GM23338 (cell line): ENCODE results near the gene SLC25A25. TPM values are rescaled to one million over a fixed set of nuclear protein-coding genes. Genes with fewer than 3 reads are reported as not detected.
A peak's percentile ranks its signal among the peaks of the same experiment; 100 is the strongest.
"Not testable (repeated sequence)": the region's sequence is repeated elsewhere in the genome, so short reads cannot be mapped to it uniquely, and the experiment has no call there.

Experiments
- ATAC-seq: fragments of 200-7000 bp; cut with Tn5 transposase; 3 replicates; pipeline ENCODE4 v1.9.1; 2020
- DNase-seq: peaks from one replicate; pipeline ENCODE4 v3.0.0-alpha.2; 2015; ENCODE audit warnings: low spot score
- H2AFZ ChIP-seq: fragments of 200-600 bp; sonication (generic); 2 replicates; pipeline ENCODE4 v1.8.0; 2016; ENCODE audit warnings: antibody characterized with exemption, mild to moderate bottlenecking, moderate library complexity
- H3F3A ChIP-seq: fragments of 200-600 bp; sonication (generic); replicated peaks from 2 replicates; pipeline ENCODE4 v1.8.0; 2017; ENCODE audit warnings: antibody characterized with exemption, mixed run types, low read depth
- H3K27ac ChIP-seq: fragments of 200-600 bp; sonication (generic); 2 replicates; pipeline ENCODE4 v1.6.1; 2016; ENCODE audit warnings: low read depth
- H3K27me3 ChIP-seq: fragments of 200-600 bp; sonication (generic); 2 replicates; pipeline ENCODE4 v1.8.0; 2016; ENCODE audit warnings: mild to moderate bottlenecking, mixed run types, moderate library complexity; ENCODE audit not compliant: insufficient read depth
- H3K36me3 ChIP-seq: fragments of 200-600 bp; sonication (generic); 2 replicates; pipeline ENCODE4 v1.8.0; 2016; ENCODE audit warnings: mild to moderate bottlenecking; ENCODE audit not compliant: insufficient read depth
- H3K4me1 ChIP-seq: fragments of 200-600 bp; sonication (generic); 2 replicates; pipeline ENCODE4 v1.8.0; 2016; ENCODE audit warnings: mild to moderate bottlenecking, moderate library complexity; ENCODE audit not compliant: insufficient read depth
- H3K4me2 ChIP-seq: fragments of 200-600 bp; sonication (generic); 2 replicates; pipeline ENCODE4 v1.7.1; 2017; ENCODE audit warnings: mixed run types
- H3K4me3 ChIP-seq: fragments of 200-600 bp; sonication (generic); 2 replicates; pipeline ENCODE4 v1.6.1; 2016; ENCODE audit warnings: mixed run types
- H3K79me2 ChIP-seq: fragments of 200-600 bp; sonication (generic); replicated peaks from 2 replicates; pipeline ENCODE4 v1.8.0; 2017; ENCODE audit warnings: mild to moderate bottlenecking; ENCODE audit not compliant: insufficient read depth
- H3K9me2 ChIP-seq: fragments of 200-600 bp; sonication (generic); 2 replicates; pipeline ENCODE4 v1.8.0; 2017; ENCODE audit not compliant: insufficient read depth
- H4K20me1 ChIP-seq: fragments of 200-600 bp; sonication (generic); replicated peaks from 2 replicates; pipeline ENCODE4 v1.8.0; 2017; ENCODE audit warnings: mild to moderate bottlenecking; ENCODE audit not compliant: insufficient read depth
- H3K27ac Mint-ChIP-seq: 2 replicates; pipeline ENCODE4 v1.8.0; 2020; ENCODE audit warnings: inconsistent platforms, mild to moderate bottlenecking, moderate library complexity, mixed read lengths
- H3K27me3 Mint-ChIP-seq: 3 replicates; pipeline ENCODE4 v1.8.0; 2022; ENCODE audit warnings: low read depth, mild to moderate bottlenecking, moderate library complexity, mixed read lengths, inconsistent platforms; ENCODE audit not compliant: insufficient read depth, poor library complexity
- H3K36me3 Mint-ChIP-seq: 3 replicates; pipeline ENCODE4 v1.8.0; 2021; ENCODE audit warnings: low read depth, mild to moderate bottlenecking, inconsistent platforms, moderate library complexity, mixed read lengths
- H3K4me1 Mint-ChIP-seq: 3 replicates; pipeline ENCODE4 v1.8.0; 2020; ENCODE audit warnings: mild to moderate bottlenecking, inconsistent platforms, mixed read lengths
- H3K4me3 Mint-ChIP-seq: 3 replicates; pipeline ENCODE4 v1.8.0; 2021; ENCODE audit warnings: moderate library complexity, mild to moderate bottlenecking, inconsistent platforms, mixed read lengths
- H3K9me3 Mint-ChIP-seq: 3 replicates; pipeline ENCODE4 v1.8.0; 2020; ENCODE audit warnings: moderate library complexity, mild to moderate bottlenecking, inconsistent platforms, mixed read lengths
- ETS1 ChIP-seq: IDR thresholded peaks from 2 replicates; pipeline ENCODE4 v1.6.1; 2016; ENCODE audit warnings: antibody characterized with exemption
- EZH2 ChIP-seq: fragments of 200-600 bp; sonication (generic); IDR thresholded peaks from one replicate; pipeline ENCODE4 v1.8.0; 2017; ENCODE audit warnings: antibody characterized with exemption, mild to moderate bottlenecking, low read depth; ENCODE audit not compliant: unreplicated experiment
- EZH2phosphoT487 ChIP-seq: fragments of 200-600 bp; sonication (generic); IDR thresholded peaks from one replicate; pipeline ENCODE4 v1.8.1; 2018; ENCODE audit warnings: antibody characterized with exemption; ENCODE audit not compliant: unreplicated experiment
- JUNB ChIP-seq: IDR thresholded peaks from one replicate; pipeline ENCODE4 v1.6.1; 2016; ENCODE audit warnings: antibody characterized with exemption; ENCODE audit not compliant: unreplicated experiment
- NANOG ChIP-seq: IDR thresholded peaks from 2 replicates; pipeline ENCODE4 v1.6.1; 2016; ENCODE audit warnings: antibody characterized with exemption, borderline replicate concordance
- POLR2AphosphoS5 ChIP-seq: IDR thresholded peaks from 2 replicates; pipeline ENCODE4 v1.6.1; 2016; ENCODE audit warnings: antibody characterized with exemption, low read depth
- STAT1 ChIP-seq: IDR thresholded peaks from one replicate; pipeline ENCODE4 v1.6.1; 2016; ENCODE audit warnings: antibody characterized with exemption; ENCODE audit not compliant: unreplicated experiment
- ZNF114 ChIP-seq: fragments of 250-450 bp; sonication (Bioruptor Pico); IDR thresholded peaks from 2 replicates; pipeline ENCODE4 v1.5.0; 2020; ENCODE audit warnings: mild to moderate bottlenecking, moderate library complexity
- polyA plus RNA-seq: library from polyadenylated mRNA; unstranded; fragments of >200 nt; fragmentation: Nextera tagmentation; extraction: Ambion mirVana; gene quantifications from 2 replicates; pipeline ENCODE4 v1.2.1, GENCODE V29; 2016
- total RNA-seq: library from RNA; depleted of rRNA; stranded (reverse); fragments of >200 nt; shearing (Covaris generic); gene quantifications from 2 replicates; pipeline ENCODE4 v1.2.3, GENCODE V29; 2014
- TF ChIP-seq, protein P1 (sequence below): IDR thresholded peaks from one replicate; pipeline ENCODE4 v1.6.1; 2018; ENCODE audit warnings: antibody characterized with exemption; ENCODE audit not compliant: unreplicated experiment

Gene SLC25A25
- total and polyA plus RNA-seq, 2 experiments from 2014 or later: 7.1 to 27.0 TPM

GRCh38 chr9:128023671-128024070 lies 44.4 kb upstream of the SLC25A25 start:
- H3K27ac Mint-ChIP-seq: not testable (repeated sequence)

GRCh38 chr9:128024761-128025308 lies 43.2 kb upstream of the SLC25A25 start:
- H3K36me3 ChIP-seq: no peaks in the 10 kb centered on the region
- Mint-ChIP-seq H3K4me1 (peaks cover 4% of the 10 kb centered on the region; the same call in 2 of the 3 replicates), H3K36me3 (no peaks in the 10 kb centered on the region), H3K27me3 (peaks cover 8% of the 10 kb centered on the region), H3K27ac (no peak overlapping the region), H3K9me3 (no peaks in the 10 kb centered on the region; the same call in 2 of the 3 replicates), H3K4me3 (no peak overlapping the region)
- no peaks in the 10 kb centered on the region for H3K79me2 ChIP-seq
- TF ChIP-seq ETS1: no peak
- TF ChIP-seq JUNB: no peak
- no peak for TF ChIP-seq NANOG
- no peak overlapping the region for H3K4me2 ChIP-seq
- H4K20me1 ChIP-seq: no peaks in the 10 kb centered on the region
- ATAC-seq (no peak), DNase-seq (peak; percentile 25)
- H3F3A ChIP-seq: no peaks in the 10 kb centered on the region
- H3K27me3 ChIP-seq: no peaks in the 10 kb centered on the region
- no peaks in the 10 kb centered on the region for H3K9me2 ChIP-seq
- H3K4me1 ChIP-seq: no peaks in the 10 kb centered on the region
- no peak overlapping the region for H3K4me3 ChIP-seq
- H3K27ac ChIP-seq: no peak overlapping the region
- 0 out of 2 replicates have a peak overlapping the region, but pooled peaks have one; percentile 38 for H2AFZ ChIP-seq

More at GRCh38 chr9:128023671-128024070, 44.4 kb upstream of the SLC25A25 start:
- H3K9me2 ChIP-seq, H3K27me3 Mint-ChIP-seq, H3K36me3 ChIP-seq, H3K4me1 Mint-ChIP-seq, H2AFZ ChIP-seq, H3K4me2 ChIP-seq, H3F3A ChIP-seq, H3K79me2 ChIP-seq, H3K27me3 ChIP-seq, H3K27ac ChIP-seq, H3K4me3 Mint-ChIP-seq, H3K4me3 ChIP-seq, ATAC-seq, H3K36me3 Mint-ChIP-seq, H3K4me1 ChIP-seq, H3K9me3 Mint-ChIP-seq, H4K20me1 ChIP-seq, DNase-seq: not testable (repeated sequence)

GRCh38 chr9:128025736-128026135 lies 42.3 kb upstream of the SLC25A25 start:
- H3K4me1 Mint-ChIP-seq: peaks cover 4% of the 10 kb centered on the region; the same call in 2 of the 3 replicates
- ATAC-seq: no peak
- H3K9me2 ChIP-seq: no peaks in the 10 kb centered on the region
- DNase-seq: no peak
- no peaks in the 10 kb centered on the region for H3K27me3 ChIP-seq
- no peaks in the 10 kb centered on the region for H3K79me2 ChIP-seq
- peaks cover 8% of the 10 kb centered on the region for H3K27me3 Mint-ChIP-seq
- no peaks in the 10 kb centered on the region for H3F3A ChIP-seq
- H3K27ac Mint-ChIP-seq: no peak overlapping the region
- H4K20me1 ChIP-seq: no peaks in the 10 kb centered on the region
- no peak overlapping the region for H2AFZ ChIP-seq
- no peak overlapping the region for H3K27ac ChIP-seq
- H3K4me2 ChIP-seq: no peak overlapping the region
- no peak overlapping the region for H3K4me3 ChIP-seq
- no peaks in the 10 kb centered on the region for H3K4me1 ChIP-seq
- no peaks in the 10 kb centered on the region for H3K36me3 Mint-ChIP-seq
- no peaks in the 10 kb centered on the region for H3K36me3 ChIP-seq
- no peak overlapping the region for H3K4me3 Mint-ChIP-seq
- no peaks in the 10 kb centered on the region; the same call in 2 of the 3 replicates for H3K9me3 Mint-ChIP-seq
- TF ChIP-seq JUNB (no peak), STAT1 (no peak), NANOG (no peak), ZNF114 (CRISPR knock-in tag) (no peak), EZH2phosphoT487 (no peak), EZH2 (no peak), POLR2AphosphoS5 (no peak), ETS1 (no peak)
- TF ChIP-seq, protein P1, sequence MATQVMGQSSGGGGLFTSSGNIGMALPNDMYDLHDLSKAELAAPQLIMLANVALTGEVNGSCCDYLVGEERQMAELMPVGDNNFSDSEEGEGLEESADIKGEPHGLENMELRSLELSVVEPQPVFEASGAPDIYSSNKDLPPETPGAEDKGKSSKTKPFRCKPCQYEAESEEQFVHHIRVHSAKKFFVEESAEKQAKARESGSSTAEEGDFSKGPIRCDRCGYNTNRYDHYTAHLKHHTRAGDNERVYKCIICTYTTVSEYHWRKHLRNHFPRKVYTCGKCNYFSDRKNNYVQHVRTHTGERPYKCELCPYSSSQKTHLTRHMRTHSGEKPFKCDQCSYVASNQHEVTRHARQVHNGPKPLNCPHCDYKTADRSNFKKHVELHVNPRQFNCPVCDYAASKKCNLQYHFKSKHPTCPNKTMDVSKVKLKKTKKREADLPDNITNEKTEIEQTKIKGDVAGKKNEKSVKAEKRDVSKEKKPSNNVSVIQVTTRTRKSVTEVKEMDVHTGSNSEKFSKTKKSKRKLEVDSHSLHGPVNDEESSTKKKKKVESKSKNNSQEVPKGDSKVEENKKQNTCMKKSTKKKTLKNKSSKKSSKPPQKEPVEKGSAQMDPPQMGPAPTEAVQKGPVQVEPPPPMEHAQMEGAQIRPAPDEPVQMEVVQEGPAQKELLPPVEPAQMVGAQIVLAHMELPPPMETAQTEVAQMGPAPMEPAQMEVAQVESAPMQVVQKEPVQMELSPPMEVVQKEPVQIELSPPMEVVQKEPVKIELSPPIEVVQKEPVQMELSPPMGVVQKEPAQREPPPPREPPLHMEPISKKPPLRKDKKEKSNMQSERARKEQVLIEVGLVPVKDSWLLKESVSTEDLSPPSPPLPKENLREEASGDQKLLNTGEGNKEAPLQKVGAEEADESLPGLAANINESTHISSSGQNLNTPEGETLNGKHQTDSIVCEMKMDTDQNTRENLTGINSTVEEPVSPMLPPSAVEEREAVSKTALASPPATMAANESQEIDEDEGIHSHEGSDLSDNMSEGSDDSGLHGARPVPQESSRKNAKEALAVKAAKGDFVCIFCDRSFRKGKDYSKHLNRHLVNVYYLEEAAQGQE: no peak
